HAP-1 (cell line): ENCODE measurements around the gene RPIA.
A peak's percentile ranks its signal among the peaks of the same experiment; 100 is the strongest.

Source experiments
- DNase-seq, 2 experiments: peaks; one replicate each; pipeline ENCODE4 v3.0.0-alpha.2; 2016 to 2020; ENCODE audit warnings: low spot score in 2 of 2
- H3K27me3 ChIP-seq: fragments of 250-450 bp; sonication (Bioruptor Pico); 2 replicates; pipeline ENCODE4 v1.5.1; 2020; ENCODE audit warnings: low read depth, mild to moderate bottlenecking, moderate library complexity
- H3K36me3 ChIP-seq: fragments of 250-450 bp; sonication (Bioruptor Pico); replicated peaks from 2 replicates; pipeline ENCODE4 v1.5.1; 2020; ENCODE audit warnings: mild to moderate bottlenecking
- H3K4me1 ChIP-seq: fragments of 250-450 bp; sonication (Bioruptor Pico); 2 replicates; pipeline ENCODE4 v1.5.1; 2020; ENCODE audit warnings: mild to moderate bottlenecking
- H3K4me3 ChIP-seq: fragments of 250-450 bp; sonication (Bioruptor Pico); 2 replicates; pipeline ENCODE4 v1.5.1; 2020; ENCODE audit warnings: mild to moderate bottlenecking, moderate library complexity
- H3K9me3 ChIP-seq: fragments of 250-450 bp; sonication (Bioruptor Pico); 2 replicates; pipeline ENCODE4 v1.5.1; 2020; ENCODE audit warnings: mild to moderate bottlenecking, moderate library complexity
- in situ Hi-C: fragments of 300-500 bp; cut with MboI; formaldehyde crosslinking; loops from 3 replicates; pipeline ENCODE4 v1.14.3; 2020; ENCODE audit warnings: low sequenced_read_pairs, inconsistent platforms, mixed read lengths

The RPIA gene

GRCh38 chr2:88668862-88669261, 22.6 kb upstream of the RPIA start:
- in situ Hi-C loops = loop anchor here (5.0 to 10.0 kb wide), 2 partner anchors 77 to 464 kb away; no protein-coding TSS in a partner anchor
- Histone ChIP-seq H3K4me3 (no peak overlapping the region), H3K36me3 (no peaks in the 10 kb centered on the region), H3K27me3 (peaks cover 10% of the 10 kb centered on the region), H3K9me3 (no peaks in the 10 kb centered on the region), H3K4me1 (no peaks in the 10 kb centered on the region)
- no peak for DNase-seq

DNA sequence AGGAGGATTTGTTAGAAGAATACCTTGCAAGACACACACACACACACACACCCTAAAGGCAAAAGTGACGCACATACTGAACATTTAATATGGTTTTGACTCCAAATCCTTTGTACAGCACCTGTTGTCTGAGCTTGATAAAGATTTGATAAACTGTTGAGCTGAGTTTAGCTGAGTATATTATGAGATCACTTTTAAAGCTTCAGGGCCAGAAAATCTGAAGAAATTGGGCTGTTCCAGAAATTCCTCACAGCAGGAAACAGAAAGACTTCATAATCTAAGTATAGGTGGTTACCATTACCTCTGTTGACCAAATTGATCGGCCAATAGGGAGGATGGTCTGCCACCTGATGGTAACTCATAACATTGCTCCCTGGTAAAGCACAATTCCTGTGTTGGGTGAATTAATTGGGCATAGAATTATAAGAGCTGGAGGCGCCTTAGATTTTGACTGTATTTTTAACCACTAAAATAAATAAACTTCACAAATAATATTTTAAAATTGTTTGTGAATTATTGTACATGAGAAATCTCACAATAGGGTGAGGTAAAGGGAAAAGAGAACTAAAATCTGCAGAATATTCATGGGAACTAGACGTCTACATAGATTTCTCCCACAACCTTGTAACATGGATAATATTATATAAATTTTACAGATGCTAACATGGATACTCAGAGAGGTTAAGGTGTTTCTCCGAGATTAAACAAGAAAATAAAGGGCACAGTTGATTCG, 21.8 kb upstream of the RPIA start:
- Histone ChIP-seq H3K4me1 (no peaks in the 10 kb centered on the region), H3K27me3 (peaks cover 10% of the 10 kb centered on the region)
- DNase-seq = peak; percentile 32 to 41

GRCh38 chr2:88671786-88672427, 19.6 kb upstream of the RPIA start:
- H3K4me3 ChIP-seq = no peak overlapping the region
- H3K4me1 ChIP-seq = no peaks in the 10 kb centered on the region
- H3K27me3 ChIP-seq = peaks cover 10% of the 10 kb centered on the region
- peak; percentile 12 to 54 for DNase-seq
- in situ Hi-C loops = loop anchor here (10.0 kb wide), 1 partner anchor 487 kb away; no protein-coding TSS in a partner anchor
- H3K9me3 ChIP-seq = no peaks in the 10 kb centered on the region
- no peaks in the 10 kb centered on the region for H3K36me3 ChIP-seq

More for the DNA sequence above, 21.8 kb upstream of the RPIA start:
- Histone ChIP-seq H3K9me3 (no peaks in the 10 kb centered on the region), H3K36me3 (no peaks in the 10 kb centered on the region), H3K4me3 (no peak overlapping the region)
- in situ Hi-C loops = loop anchor here (5.0 to 10.0 kb wide), 3 partner anchors 77 to 485 kb away; no protein-coding TSS in a partner anchor

- Histone ChIP-seq H3K9me3 (no peaks in the 10 kb centered on the region), H3K36me3 (no peaks in the 10 kb centered on the region), H3K27me3 (peaks cover 10% of the 10 kb centered on the region), H3K4me3 (no peak overlapping the region), H3K4me1 (no peaks in the 10 kb centered on the region)
- DNase-seq = no peak
- in situ Hi-C loops = loop anchor here (10.0 kb wide), 1 partner anchor 489 kb away; no protein-coding TSS in a partner anchor
These were observed 18.1 kb upstream of the RPIA start for GRCh38 chr2:88673363-88673762.

GRCh38 chr2:88680266-88680902, 11.1 kb upstream of the RPIA start:
- no peak for DNase-seq
- Histone ChIP-seq H3K4me1 (no peaks in the 10 kb centered on the region), H3K4me3 (no peak overlapping the region), H3K36me3 (no peaks in the 10 kb centered on the region), H3K9me3 (peaks cover 16% of the 10 kb centered on the region), H3K27me3 (no peaks in the 10 kb centered on the region)
- in situ Hi-C loops = no loop called here

- no peaks in the 10 kb centered on the region for H3K4me1 ChIP-seq
- DNase-seq = no peak
- no peaks in the 10 kb centered on the region for H3K27me3 ChIP-seq
- H3K9me3 ChIP-seq = peaks cover 16% of the 10 kb centered on the region
- in situ Hi-C loops = no loop called here
- H3K4me3 ChIP-seq = no peak overlapping the region
- H3K36me3 ChIP-seq = no peaks in the 10 kb centered on the region
These were observed 10.6 kb upstream of the RPIA start for GRCh38 chr2:88680916-88681315.

- in situ Hi-C loops = no loop called here
- no peaks in the 10 kb centered on the region for H3K36me3 ChIP-seq
- H3K4me3 ChIP-seq = no peak overlapping the region
- peaks cover 16% of the 10 kb centered on the region for H3K9me3 ChIP-seq
- H3K4me1 ChIP-seq = no peaks in the 10 kb centered on the region
- DNase-seq = no peak
- H3K27me3 ChIP-seq = no peaks in the 10 kb centered on the region
These were observed 8.1 kb upstream of the RPIA start for GRCh38 chr2:88683160-88684021.

GRCh38 chr2:88684519-88684918, 7.0 kb upstream of the RPIA start:
- Histone ChIP-seq H3K9me3 (peaks cover 16% of the 10 kb centered on the region), H3K4me3 (no peak overlapping the region), H3K27me3 (no peaks in the 10 kb centered on the region), H3K36me3 (no peaks in the 10 kb centered on the region), H3K4me1 (no peaks in the 10 kb centered on the region)
- no peak for DNase-seq
- in situ Hi-C loops = no loop called here

- Histone ChIP-seq H3K36me3 (no peaks in the 10 kb centered on the region), H3K27me3 (no peaks in the 10 kb centered on the region), H3K9me3 (peaks cover 22% of the 10 kb centered on the region), H3K4me1 (peaks cover 6% of the 10 kb centered on the region), H3K4me3 (no peak overlapping the region)
- in situ Hi-C loops = no loop called here
- no peak for DNase-seq
These were observed 5.2 kb upstream of the RPIA start for GRCh38 chr2:88686320-88686719.

- no peak overlapping the region for H3K4me3 ChIP-seq
- DNase-seq = no peak
- in situ Hi-C loops = no loop called here
- no peaks in the 10 kb centered on the region for H3K36me3 ChIP-seq
- H3K9me3 ChIP-seq = peaks cover 22% of the 10 kb centered on the region
- H3K4me1 ChIP-seq = peaks cover 6% of the 10 kb centered on the region
- no peaks in the 10 kb centered on the region for H3K27me3 ChIP-seq
These were observed 4.1 kb upstream of the RPIA start for GRCh38 chr2:88687384-88687783.

- Histone ChIP-seq H3K4me3 (peak overlapping the region; percentile 56), H3K36me3 (no peaks in the 10 kb centered on the region), H3K27me3 (no peaks in the 10 kb centered on the region), H3K9me3 (peaks cover 6% of the 10 kb centered on the region; the same call in 1 of the 2 replicates), H3K4me1 (peaks cover 12% of the 10 kb centered on the region)
- in situ Hi-C loops = no loop called here
- DNase-seq = peak in 1 of 2 experiments; percentile 40
These were observed 708 bp upstream of the RPIA start for GRCh38 chr2:88690591-88691338.

DNA sequence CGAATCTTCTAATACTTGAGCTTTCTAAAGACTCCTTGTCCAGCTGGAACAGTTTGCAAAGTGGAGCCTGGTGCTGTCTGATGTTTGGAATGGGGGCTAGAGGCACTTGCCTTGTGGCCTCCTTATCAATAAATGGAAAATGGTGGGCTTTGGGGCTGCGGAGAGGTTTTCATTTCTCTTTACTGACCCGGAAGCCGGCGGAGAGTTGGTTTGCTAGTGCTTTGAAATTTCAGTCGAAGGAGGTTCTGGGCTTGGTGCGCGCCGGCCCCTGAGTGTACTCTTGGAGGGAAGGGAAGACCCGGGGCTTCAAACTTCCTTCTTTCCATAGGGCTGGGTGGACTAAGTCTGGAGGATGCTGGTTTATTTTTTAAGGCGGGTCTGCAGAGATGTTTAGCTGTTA, 714 bp downstream of the RPIA start:
- peak; percentile 17 to 39 for DNase-seq
- in situ Hi-C loops = no loop called here
- H3K36me3 ChIP-seq = no peaks in the 10 kb centered on the region
- no peaks in the 10 kb centered on the region for H3K27me3 ChIP-seq
- peaks cover 6% of the 10 kb centered on the region; the same call in 1 of the 2 replicates for H3K9me3 ChIP-seq
- peak overlapping the region; percentile 56 for H3K4me3 ChIP-seq
- peaks cover 12% of the 10 kb centered on the region for H3K4me1 ChIP-seq
